CD1c-positive myeloid dendritic cell (primary cell): ENCODE measurements around the gene SUSD6.
"Not testable (repeated sequence)": the region's sequence is repeated elsewhere in the genome, so short reads cannot be mapped to it uniquely, and the experiment has no call there.

ENCODE experiments used
- DNase-seq: peaks from one replicate; pipeline ENCODE4 v3.0.0-alpha.2; 2016; ENCODE audit errors: extremely low spot score

SUSD6 gene

GRCh38 chr14:69713209-69713781 is 101.9 kb downstream of the SUSD6 start:
- no peak for DNase-seq

GRCh38 chr14:69713993-69714679 is 102.7 kb downstream of the SUSD6 start:
- DNase-seq = no peak

DNA sequence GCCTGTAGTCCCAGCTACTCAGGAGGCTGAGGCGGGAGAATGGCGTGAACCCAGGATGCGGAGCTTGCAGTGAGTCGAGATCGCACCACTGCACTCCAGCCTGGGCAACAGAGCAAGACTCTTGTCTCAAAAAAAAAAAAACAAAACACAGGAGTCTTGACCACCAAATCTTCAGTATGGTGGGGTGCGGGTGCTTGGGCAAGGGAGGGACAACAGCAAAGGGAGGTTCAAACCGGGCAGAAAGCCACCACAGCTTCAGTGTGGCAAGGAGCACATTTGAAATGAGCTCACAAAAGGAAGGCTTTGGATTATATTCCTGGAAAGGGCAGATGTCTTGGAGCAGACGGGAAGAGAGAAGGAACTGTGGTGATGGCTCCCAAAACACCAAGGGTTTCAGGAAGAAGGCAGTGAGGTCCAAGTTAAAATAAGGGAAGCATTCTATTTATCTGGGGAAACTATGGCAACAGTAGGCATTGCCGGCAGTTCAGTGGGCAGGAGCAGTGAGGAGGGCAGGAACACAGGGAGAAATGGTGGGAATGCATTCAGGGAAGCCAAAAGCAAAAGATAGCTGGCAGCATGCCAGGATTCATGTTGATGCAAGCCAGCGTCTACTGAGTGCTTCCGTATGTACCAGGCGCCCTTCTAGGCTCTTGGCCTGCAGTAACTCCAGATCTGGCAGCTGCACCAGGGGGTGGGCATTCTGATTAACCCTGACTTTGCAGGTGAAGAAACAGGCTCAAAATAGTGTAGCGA is 104.5 kb downstream of the SUSD6 start:
- peak; percentile 76 for DNase-seq

DNA sequence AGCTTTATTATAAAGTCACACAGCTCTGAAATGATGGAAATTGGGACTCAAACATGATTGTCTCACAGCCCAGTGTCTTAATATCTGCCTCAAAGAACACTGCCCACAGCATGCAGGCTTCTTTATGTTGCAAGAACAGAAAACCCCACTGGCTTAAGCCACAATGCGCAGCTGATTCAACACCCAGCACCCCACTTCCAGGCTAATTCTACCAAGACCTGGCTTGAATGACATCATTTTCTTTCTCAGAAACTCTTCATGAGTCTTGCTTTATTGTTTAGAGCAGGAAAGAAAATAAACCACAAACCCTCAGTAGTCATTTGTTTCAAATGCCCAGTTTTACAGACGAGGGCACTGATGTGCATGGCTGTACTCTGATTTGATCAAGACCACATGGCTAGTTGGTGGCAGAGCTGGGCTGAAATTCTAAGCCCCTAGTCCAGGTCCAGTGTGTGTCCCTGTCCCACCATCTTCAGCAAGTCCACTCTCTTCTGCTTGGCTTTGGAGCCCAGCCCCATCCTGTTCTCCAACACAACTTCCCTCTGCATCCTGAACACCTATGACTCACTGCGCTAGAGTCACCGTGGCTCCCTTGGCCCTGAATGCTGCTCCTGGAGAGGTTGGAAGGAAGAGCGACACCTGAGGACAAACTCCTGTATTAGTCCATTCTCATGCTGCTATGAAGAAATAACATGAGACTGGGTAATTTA is 105.2 kb downstream of the SUSD6 start:
- peak; percentile 90 for DNase-seq

- not testable (repeated sequence) for DNase-seq
These were observed 107.2 kb downstream of the SUSD6 start for GRCh38 chr14:69718614-69719013.

DNA sequence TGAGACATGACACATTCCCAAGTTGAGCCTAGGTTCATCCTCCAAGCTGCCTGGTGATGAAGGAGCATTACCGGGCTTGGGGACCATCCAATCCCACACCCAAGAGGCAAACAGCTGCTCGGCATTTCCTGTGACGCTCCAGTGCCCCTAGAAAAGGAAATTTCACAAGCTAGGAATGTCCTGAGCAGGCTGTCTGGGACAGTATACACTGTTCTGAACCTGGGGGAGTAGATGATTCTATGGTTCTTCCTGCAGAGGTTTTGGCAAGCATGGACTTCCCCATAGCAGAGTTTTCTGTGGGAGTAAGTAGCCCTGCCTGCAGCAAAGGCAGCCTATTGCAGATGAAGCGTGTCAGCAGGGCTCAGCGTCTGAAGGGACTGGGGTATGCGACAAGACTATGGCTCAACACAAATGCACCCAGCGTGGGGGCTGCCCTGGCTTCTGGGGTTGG is 108.1 kb downstream of the SUSD6 start:
- peak; percentile 91 for DNase-seq

GRCh38 chr14:69720912-69721311 is 109.5 kb downstream of the SUSD6 start:
- no peak for DNase-seq

- peak; percentile 91 for DNase-seq
These were observed 115.5 kb downstream of the SUSD6 start for GRCh38 chr14:69726761-69727511.

DNA sequence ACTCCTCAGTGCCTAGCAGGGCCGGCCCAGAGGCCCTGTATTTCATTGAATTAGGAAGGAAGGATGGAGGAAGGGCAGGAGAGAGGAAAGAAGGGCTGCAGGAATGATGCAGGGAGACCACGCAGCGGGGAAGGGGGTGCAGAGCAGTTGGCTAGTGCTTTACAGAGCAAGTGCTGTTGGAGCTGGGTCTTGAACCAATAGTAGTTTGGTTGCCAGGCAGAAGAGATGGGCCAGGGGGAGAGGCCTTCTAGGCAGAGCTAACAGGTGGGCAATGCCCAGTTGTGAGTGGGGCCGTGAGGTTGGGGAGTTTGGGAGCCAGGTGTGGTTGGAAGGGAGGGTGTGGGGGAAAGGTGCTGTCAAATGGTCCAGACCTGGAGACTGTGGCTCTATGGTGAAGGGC is 116.5 kb downstream of the SUSD6 start:
- no peak for DNase-seq

DNA sequence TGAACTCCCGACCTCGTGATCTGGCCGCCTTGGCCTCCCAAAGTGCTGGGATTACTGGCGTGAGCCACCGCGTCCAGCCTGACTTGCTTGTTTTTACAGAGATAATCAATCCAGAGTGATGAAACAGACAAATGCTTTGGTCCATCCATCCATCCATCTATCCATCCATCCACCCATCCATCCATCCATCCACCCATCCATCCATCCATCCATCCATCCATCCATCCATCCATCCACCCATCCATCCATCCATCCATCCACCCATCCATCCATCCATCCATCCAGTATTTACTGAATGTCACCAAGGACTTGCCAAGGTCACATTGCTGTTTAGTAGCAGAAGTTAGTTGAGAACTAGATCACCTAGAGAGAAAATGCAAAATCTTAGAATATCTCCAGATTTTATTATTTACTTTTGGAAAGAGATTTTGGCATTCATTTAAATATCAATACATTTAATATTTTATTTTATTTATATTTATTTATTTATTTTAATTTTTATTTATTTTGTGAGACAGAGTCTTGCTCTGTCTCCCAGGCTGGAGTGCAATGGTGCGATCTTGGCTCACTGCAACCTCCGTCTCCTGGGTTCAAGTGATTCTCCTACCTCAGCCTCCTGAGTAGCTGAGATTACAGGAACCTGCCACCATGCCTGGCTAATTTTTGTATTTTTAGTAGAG is 120.7 kb downstream of the SUSD6 start:
- DNase-seq = not testable (repeated sequence)

GRCh38 chr14:69736405-69736804 is 125.0 kb downstream of the SUSD6 start:
- DNase-seq = not testable (repeated sequence)

DNA sequence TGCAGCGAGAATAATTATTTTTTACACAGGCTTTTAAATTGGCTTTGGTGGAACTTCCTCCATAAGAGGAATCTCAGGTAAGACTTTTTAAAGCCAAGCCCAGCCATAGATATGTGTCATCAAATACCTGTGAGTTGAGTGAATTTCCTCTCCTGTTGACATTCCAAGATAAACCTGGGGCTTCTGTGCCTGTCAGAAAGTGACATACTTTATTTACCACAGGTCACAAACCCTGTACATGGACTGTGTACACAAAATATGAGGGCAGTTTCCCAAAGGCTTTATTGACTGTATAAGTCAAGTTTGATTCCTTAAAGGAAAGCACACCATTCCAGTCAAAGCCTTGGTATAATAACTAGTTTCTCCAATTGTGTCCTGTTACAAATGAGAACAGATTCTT is 129.7 kb downstream of the SUSD6 start:
- DNase-seq = no peak

GRCh38 chr14:69749956-69750355 is 138.6 kb downstream of the SUSD6 start:
- no peak for DNase-seq

- no peak for DNase-seq
These were observed 139.1 kb downstream of the SUSD6 start for GRCh38 chr14:69750495-69750894.

- DNase-seq = no peak
These were observed 141.4 kb downstream of the SUSD6 start for GRCh38 chr14:69752773-69753172.

- no peak for DNase-seq
These were observed 142.5 kb downstream of the SUSD6 start for GRCh38 chr14:69753860-69754259.

DNA sequence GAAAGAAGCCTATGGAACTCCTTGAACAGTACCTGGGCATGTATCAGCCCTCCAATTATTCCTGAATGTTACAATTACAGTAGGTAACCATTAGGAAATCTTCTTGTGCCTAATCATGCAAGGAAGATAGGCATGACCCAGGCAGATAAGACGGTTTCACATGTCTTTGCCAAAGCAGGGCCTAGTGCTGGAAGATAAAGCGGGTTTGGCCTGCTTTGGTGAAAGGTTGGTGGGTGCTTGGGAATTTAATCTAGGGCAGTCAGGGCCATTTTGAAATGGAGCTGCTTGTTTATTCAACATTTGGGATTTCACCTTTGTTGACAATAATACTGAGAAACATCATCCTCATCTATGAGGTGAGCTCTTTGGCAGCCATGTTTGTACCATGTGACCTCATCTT is 143.1 kb downstream of the SUSD6 start:
- DNase-seq = no peak

GRCh38 chr14:69755296-69755695 is 143.9 kb downstream of the SUSD6 start:
- DNase-seq = peak; percentile 28

GRCh38 chr14:69755784-69756183 is 144.4 kb downstream of the SUSD6 start:
- no peak for DNase-seq

DNA sequence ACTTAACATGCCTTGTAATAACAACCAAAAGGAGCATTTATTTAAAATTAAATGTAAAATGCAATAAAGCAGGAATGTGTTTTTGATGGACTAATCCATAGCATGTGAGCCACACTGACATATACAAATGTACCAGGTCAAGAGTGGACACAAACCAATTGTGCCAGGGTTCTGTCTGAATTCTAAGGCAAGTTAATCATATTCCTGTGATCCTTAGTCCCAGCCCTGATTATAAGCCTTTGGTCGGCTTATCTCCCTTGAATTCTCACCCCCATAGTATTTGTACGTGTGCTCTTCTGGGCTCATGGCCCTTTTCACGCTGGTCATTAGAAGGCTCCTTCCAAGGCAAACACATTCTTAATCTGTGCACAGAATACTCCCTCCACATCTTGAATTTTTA is 144.9 kb downstream of the SUSD6 start:
- DNase-seq = no peak

DNA sequence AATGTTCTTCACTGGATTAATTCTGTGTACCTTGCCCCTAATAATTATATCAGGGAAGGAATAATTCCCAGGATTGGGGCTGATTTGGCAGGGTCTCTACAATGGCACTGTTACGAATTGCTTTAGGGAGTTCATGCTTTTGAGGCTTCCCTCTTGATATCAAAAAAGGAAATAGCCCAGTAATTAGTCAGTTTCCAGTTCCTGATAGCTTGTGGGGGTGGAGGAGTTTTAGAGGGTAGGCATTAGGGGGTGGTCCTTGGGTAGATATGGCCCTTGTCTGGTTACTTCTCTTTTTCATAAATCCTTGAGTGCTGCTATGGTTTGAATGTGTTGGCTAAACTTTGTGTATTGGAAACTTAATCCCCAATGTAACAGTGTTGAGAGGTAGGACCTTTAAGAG is 149.4 kb downstream of the SUSD6 start:
- DNase-seq = peak; percentile 60
